Endodermal cell (in vitro differentiated cells): ENCODE data around the gene EARS2. TPM values are rescaled to one million over a fixed set of nuclear protein-coding genes. Genes with fewer than 3 reads are reported as not detected.

Experiments used
- DNase-seq: peaks from one replicate; pipeline ENCODE4 v3.0.0-alpha.2; 2017
- H3K27ac ChIP-seq: 2 replicates; pipeline ENCODE4 v1.5.1; 2013; ENCODE audit warnings: mild to moderate bottlenecking, low read depth, low read length, moderate library complexity
- H3K27me3 ChIP-seq: 2 replicates; pipeline ENCODE4 v1.6.1; 2013; ENCODE audit warnings: mild to moderate bottlenecking, low read length, moderate library complexity; ENCODE audit not compliant: insufficient read depth, control insufficient read depth, poor library complexity, severe bottlenecking
- H3K36me3 ChIP-seq: 2 replicates; pipeline ENCODE4 v1.7.0; 2013; ENCODE audit warnings: mild to moderate bottlenecking, low read length, moderate library complexity; ENCODE audit not compliant: control insufficient read depth, insufficient read depth
- H3K4me1 ChIP-seq: one replicate; pipeline ENCODE4 v1.7.0; 2013; ENCODE audit warnings: low read length; ENCODE audit not compliant: control insufficient read depth, insufficient read depth
- H3K4me3 ChIP-seq: 2 replicates; pipeline ENCODE4 v1.5.1; 2013; ENCODE audit warnings: mild to moderate bottlenecking, low read length, moderate library complexity
- H3K9ac ChIP-seq: 2 replicates; pipeline ENCODE4 v1.6.1; 2013; ENCODE audit warnings: mild to moderate bottlenecking, low read length, moderate library complexity; ENCODE audit not compliant: poor library complexity, severe bottlenecking; ENCODE audit errors: extremely low read depth
- H3K9me3 ChIP-seq: 2 replicates; pipeline ENCODE4 v1.6.1; 2013; ENCODE audit warnings: mild to moderate bottlenecking, low read length, moderate library complexity; ENCODE audit not compliant: control insufficient read depth
- H3K27ac Mint-ChIP-seq: 2 replicates; pipeline ENCODE4 v1.8.0; 2020; ENCODE audit warnings: mixed read lengths
- H3K27me3 Mint-ChIP-seq: 2 replicates; pipeline ENCODE4 v1.8.0; 2021; ENCODE audit warnings: mild to moderate bottlenecking, mixed read lengths; ENCODE audit not compliant: insufficient read depth
- H3K36me3 Mint-ChIP-seq: 2 replicates; pipeline ENCODE4 v1.8.0; 2020; ENCODE audit warnings: low read depth, mixed read lengths
- H3K4me1 Mint-ChIP-seq: 2 replicates; pipeline ENCODE4 v1.8.0; 2020; ENCODE audit warnings: mixed read lengths
- H3K4me3 Mint-ChIP-seq: 2 replicates; pipeline ENCODE4 v1.8.0; 2020; ENCODE audit warnings: mild to moderate bottlenecking, moderate library complexity, mixed read lengths
- H3K9me3 Mint-ChIP-seq: 2 replicates; pipeline ENCODE4 v1.8.0; 2020; ENCODE audit warnings: mild to moderate bottlenecking, mixed read lengths
- WGBS, 2 experiments: methylation state at CpG; one replicate each; pipeline versions ENCODE4 v1.1.5 to v1.1.7; 2013; ENCODE audit warnings: missing lambda C conversion rate in 2 of 2, mixed read lengths in 1 of 2; ENCODE audit not compliant: insufficient coverage in 1 of 2, insufficient read length in 1 of 2; 5-methylcytosine and 5-hydroxymethylcytosine counted together
- total RNA-seq, 2 donors: library from RNA; stranded (reverse); fragmentation: NEBNext Ultra II Directional in 1 of 2; extraction: Animal tissue kit (Norgen Biotek cat#: 25700) in 1 of 2; gene quantifications; 2 replicates in 1 of 2; 3 replicates in 1 of 2; pipeline ENCODE4 v1.2.1, GENCODE V29; 2021
- TF ChIP-seq, protein P1 (sequence below): fragments of 200-600 bp; sonication (generic); conservative IDR thresholded peaks from 2 replicates; pipeline ENCODE4 v1.5.0; 2021; ENCODE audit warnings: antibody characterized with exemption, mild to moderate bottlenecking

EARS2 gene
- total RNA-seq, 2 donors from 2014 or later, result 32.0 to 36.1 TPM

DNA sequence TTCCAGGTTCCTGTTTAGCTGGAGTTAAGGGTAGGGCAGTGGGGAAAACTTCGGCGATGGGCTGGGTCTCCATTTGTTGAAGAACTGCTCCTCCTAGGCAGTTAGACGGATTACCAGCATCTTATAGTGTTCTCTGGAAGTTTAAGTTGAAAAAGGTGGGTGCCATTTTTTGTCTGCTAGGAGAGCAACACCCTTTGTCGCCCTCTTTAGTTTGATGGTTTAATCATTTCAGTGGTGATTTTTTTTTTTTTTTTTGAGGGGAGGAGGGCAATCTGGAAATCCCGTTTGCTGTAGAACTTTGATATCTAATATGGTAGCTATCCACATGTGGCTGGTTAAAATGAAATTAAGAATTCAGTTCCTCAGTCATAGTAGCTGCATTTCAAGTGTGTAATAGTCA, 4.4 kb upstream of the EARS2 start:
- H3K9me3 ChIP-seq, result no peaks in the 10 kb centered on the region
- no peak for DNase-seq
- TF ChIP-seq, protein P1, sequence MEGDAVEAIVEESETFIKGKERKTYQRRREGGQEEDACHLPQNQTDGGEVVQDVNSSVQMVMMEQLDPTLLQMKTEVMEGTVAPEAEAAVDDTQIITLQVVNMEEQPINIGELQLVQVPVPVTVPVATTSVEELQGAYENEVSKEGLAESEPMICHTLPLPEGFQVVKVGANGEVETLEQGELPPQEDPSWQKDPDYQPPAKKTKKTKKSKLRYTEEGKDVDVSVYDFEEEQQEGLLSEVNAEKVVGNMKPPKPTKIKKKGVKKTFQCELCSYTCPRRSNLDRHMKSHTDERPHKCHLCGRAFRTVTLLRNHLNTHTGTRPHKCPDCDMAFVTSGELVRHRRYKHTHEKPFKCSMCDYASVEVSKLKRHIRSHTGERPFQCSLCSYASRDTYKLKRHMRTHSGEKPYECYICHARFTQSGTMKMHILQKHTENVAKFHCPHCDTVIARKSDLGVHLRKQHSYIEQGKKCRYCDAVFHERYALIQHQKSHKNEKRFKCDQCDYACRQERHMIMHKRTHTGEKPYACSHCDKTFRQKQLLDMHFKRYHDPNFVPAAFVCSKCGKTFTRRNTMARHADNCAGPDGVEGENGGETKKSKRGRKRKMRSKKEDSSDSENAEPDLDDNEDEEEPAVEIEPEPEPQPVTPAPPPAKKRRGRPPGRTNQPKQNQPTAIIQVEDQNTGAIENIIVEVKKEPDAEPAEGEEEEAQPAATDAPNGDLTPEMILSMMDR, result peak; percentile 17
- no peaks in the 10 kb centered on the region for H3K4me1 ChIP-seq
- no peaks in the 10 kb centered on the region for H3K27me3 Mint-ChIP-seq
- H3K36me3 Mint-ChIP-seq, result peaks cover 67% of the 10 kb centered on the region
- H3K9me3 Mint-ChIP-seq, result peaks cover 3% of the 10 kb centered on the region
- peak overlapping the region; percentile 61 for H3K27ac Mint-ChIP-seq
- no peak overlapping the region for H3K4me3 Mint-ChIP-seq
- no peak overlapping the region for H3K9ac ChIP-seq
- no peaks in the 10 kb centered on the region for H3K27me3 ChIP-seq
- 91 to 97% methylated on average over 3 to 5 of the region's 5 CpGs for WGBS, 2 experiments
- H3K36me3 ChIP-seq, result peaks cover 75% of the 10 kb centered on the region
- H3K27ac ChIP-seq, result no peak overlapping the region
- no peak overlapping the region for H3K4me3 ChIP-seq
- peaks cover 2% of the 10 kb centered on the region for H3K4me1 Mint-ChIP-seq

- WGBS, 2 experiments, result 4 to 5% methylated on average over 20 to 60 of the region's 60 CpGs
- peak overlapping the region; percentile 97 for H3K27ac Mint-ChIP-seq
- peaks cover 48% of the 10 kb centered on the region for H3K36me3 Mint-ChIP-seq
- H3K27me3 Mint-ChIP-seq, result no peaks in the 10 kb centered on the region
- H3K9me3 Mint-ChIP-seq, result peaks cover 3% of the 10 kb centered on the region
- Histone ChIP-seq H3K9me3 (no peaks in the 10 kb centered on the region), H3K27ac (peak overlapping the region; percentile 94), H3K27me3 (no peaks in the 10 kb centered on the region), H3K36me3 (peaks cover 45% of the 10 kb centered on the region), H3K4me1 (no peaks in the 10 kb centered on the region), H3K9ac (peak overlapping the region; percentile 92), H3K4me3 (peak overlapping the region; percentile 98)
- DNase-seq, result no peak
- peak overlapping the region; percentile 84 for H3K4me3 Mint-ChIP-seq
- TF ChIP-seq, protein P1, result no peak
- H3K4me1 Mint-ChIP-seq, result peaks cover 2% of the 10 kb centered on the region
Observed at GRCh38 chr16:23557779-23558702, 891 bp upstream of the EARS2 start.

- H3K4me1 Mint-ChIP-seq, result peaks cover 5% of the 10 kb centered on the region
- H3K4me3 ChIP-seq, result no peak overlapping the region
- no peak overlapping the region for H3K27ac ChIP-seq
- no peaks in the 10 kb centered on the region for H3K4me1 ChIP-seq
- 85% methylated on average over 3 of the region's 3 CpGs; no CpG with 5 or more reads in 1 of the 2 experiments for WGBS, 2 experiments
- H3K4me3 Mint-ChIP-seq, result no peak overlapping the region
- no peak overlapping the region for H3K9ac ChIP-seq
- H3K27me3 ChIP-seq, result no peaks in the 10 kb centered on the region
- peak overlapping the region; percentile 39 for H3K27ac Mint-ChIP-seq
- H3K9me3 Mint-ChIP-seq, result peaks cover 3% of the 10 kb centered on the region
- H3K36me3 Mint-ChIP-seq, result peaks cover 44% of the 10 kb centered on the region
- no peak for DNase-seq
- H3K27me3 Mint-ChIP-seq, result no peaks in the 10 kb centered on the region
- H3K36me3 ChIP-seq, result peaks cover 35% of the 10 kb centered on the region
- TF ChIP-seq, protein P1, result no peak
- H3K9me3 ChIP-seq, result no peaks in the 10 kb centered on the region
Observed at GRCh38 chr16:23554536-23554935, 2.6 kb downstream of the EARS2 start.
